HCT116 (cell line): ENCODE data around the gene MXI1.

Experiments used
- ELF1 ChIP-seq: IDR thresholded peaks from 2 replicates; pipeline ENCODE4 v1.6.1; 2012; ENCODE audit warnings: low read depth, borderline replicate concordance
- EZH2 ChIP-seq: fragments of 200-600 bp; sonication (generic); IDR thresholded peaks from 2 replicates; pipeline ENCODE4 v1.6.1; 2017; ENCODE audit warnings: antibody characterized with exemption, mixed run types
- EZH2phosphoT487 ChIP-seq: fragments of 200-600 bp; IDR thresholded peaks from 2 replicates; pipeline ENCODE4 v1.6.1; 2018; ENCODE audit warnings: antibody characterized with exemption, borderline replicate concordance
- POLR2A ChIP-seq: IDR thresholded peaks from 2 replicates; pipeline ENCODE4 v1.7.0; 2011; ENCODE audit warnings: borderline replicate concordance; ENCODE audit not compliant: insufficient read depth, insufficient read length; ENCODE audit errors: extremely low read depth
- ZNF274 ChIP-seq: fragments of 200-500 bp; sonication (Bioruptor generic); IDR thresholded peaks from 2 replicates; pipeline ENCODE4 v1.6.1; 2014; ENCODE audit warnings: mild to moderate bottlenecking, low read depth, low read length, inconsistent platforms
- TF ChIP-seq, protein P1 (sequence below), 3 experiments: fragments of 200-600 bp in 1 of 3; sonication (generic) in 1 of 3; IDR thresholded peaks in 2 of 3; conservative IDR thresholded peaks in 1 of 3; 2 replicates each; pipeline ENCODE4 v1.5.1; 2012 to 2017; ENCODE audit warnings: low read depth in 2 of 3, low read length in 2 of 3, antibody characterized with exemption in 1 of 3, borderline replicate concordance in 1 of 3, control low read depth in 1 of 3, mild to moderate bottlenecking in 1 of 3, mixed read lengths in 1 of 3, mixed run types in 1 of 3, moderate library complexity in 1 of 3; ENCODE audit not compliant: insufficient read depth in 1 of 3
- TF ChIP-seq, protein P2 (sequence below): IDR thresholded peaks from 2 replicates; pipeline ENCODE4 v1.6.1; 2012
- TF ChIP-seq, protein P3 (sequence below): IDR thresholded peaks from 2 replicates; pipeline ENCODE4 v1.6.1; 2011; ENCODE audit warnings: mild to moderate bottlenecking, low read length, moderate library complexity; ENCODE audit not compliant: insufficient replicate concordance; ENCODE audit errors: extremely low read depth

DNA sequence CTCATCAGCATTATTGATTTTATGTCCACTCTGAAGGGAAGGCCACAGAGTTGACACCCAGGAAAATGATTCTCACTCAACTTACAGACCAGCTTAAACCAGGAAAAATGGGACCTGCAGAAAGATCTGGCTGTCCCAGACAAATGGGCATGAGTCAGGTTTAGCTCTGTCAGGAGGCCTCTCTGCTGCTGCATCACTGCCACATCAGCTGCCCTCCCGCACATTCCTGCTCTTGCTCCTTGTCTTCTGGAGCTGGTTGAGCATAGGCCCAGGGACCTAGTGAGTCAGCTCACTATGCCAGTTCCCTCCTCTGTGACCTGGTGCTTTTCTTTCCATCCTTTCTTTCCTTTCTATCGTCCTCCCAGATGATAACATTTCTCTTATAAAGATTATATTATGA is 116.1 kb downstream of the MXI1 start:
- TF ChIP-seq, protein P1, sequence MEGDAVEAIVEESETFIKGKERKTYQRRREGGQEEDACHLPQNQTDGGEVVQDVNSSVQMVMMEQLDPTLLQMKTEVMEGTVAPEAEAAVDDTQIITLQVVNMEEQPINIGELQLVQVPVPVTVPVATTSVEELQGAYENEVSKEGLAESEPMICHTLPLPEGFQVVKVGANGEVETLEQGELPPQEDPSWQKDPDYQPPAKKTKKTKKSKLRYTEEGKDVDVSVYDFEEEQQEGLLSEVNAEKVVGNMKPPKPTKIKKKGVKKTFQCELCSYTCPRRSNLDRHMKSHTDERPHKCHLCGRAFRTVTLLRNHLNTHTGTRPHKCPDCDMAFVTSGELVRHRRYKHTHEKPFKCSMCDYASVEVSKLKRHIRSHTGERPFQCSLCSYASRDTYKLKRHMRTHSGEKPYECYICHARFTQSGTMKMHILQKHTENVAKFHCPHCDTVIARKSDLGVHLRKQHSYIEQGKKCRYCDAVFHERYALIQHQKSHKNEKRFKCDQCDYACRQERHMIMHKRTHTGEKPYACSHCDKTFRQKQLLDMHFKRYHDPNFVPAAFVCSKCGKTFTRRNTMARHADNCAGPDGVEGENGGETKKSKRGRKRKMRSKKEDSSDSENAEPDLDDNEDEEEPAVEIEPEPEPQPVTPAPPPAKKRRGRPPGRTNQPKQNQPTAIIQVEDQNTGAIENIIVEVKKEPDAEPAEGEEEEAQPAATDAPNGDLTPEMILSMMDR (IDR thresholded peaks at IDR 0.05 in 2 of 3, conservative IDR thresholded peaks at IDR 0.05 in 1 of 3; ENCODE audit: borderline replicate concordance in 1 of 3, insufficient read depth in 1 of 3, low read depth in 2 of 3, low read length in 2 of 3): no peak
- TF ChIP-seq, protein P2, sequence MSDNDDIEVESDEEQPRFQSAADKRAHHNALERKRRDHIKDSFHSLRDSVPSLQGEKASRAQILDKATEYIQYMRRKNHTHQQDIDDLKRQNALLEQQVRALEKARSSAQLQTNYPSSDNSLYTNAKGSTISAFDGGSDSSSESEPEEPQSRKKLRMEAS: no peak
- no peak for TF ChIP-seq POLR2A
- no peak for TF ChIP-seq EZH2
- TF ChIP-seq, protein P3, sequence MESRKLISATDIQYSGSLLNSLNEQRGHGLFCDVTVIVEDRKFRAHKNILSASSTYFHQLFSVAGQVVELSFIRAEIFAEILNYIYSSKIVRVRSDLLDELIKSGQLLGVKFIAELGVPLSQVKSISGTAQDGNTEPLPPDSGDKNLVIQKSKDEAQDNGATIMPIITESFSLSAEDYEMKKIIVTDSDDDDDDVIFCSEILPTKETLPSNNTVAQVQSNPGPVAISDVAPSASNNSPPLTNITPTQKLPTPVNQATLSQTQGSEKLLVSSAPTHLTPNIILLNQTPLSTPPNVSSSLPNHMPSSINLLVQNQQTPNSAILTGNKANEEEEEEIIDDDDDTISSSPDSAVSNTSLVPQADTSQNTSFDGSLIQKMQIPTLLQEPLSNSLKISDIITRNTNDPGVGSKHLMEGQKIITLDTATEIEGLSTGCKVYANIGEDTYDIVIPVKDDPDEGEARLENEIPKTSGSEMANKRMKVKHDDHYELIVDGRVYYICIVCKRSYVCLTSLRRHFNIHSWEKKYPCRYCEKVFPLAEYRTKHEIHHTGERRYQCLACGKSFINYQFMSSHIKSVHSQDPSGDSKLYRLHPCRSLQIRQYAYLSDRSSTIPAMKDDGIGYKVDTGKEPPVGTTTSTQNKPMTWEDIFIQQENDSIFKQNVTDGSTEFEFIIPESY: no peak
- no peak for TF ChIP-seq EZH2phosphoT487
- TF ChIP-seq ELF1: no peak
- no peak for TF ChIP-seq ZNF274
